ENCODE measurements around the gene ECPAS. TPM values are rescaled to one million over a fixed set of nuclear protein-coding genes. Genes with fewer than 3 reads are reported as not detected.

ECPAS gene
- total RNA-seq, 1 donor from 2014 or later = 89.7 TPM

GRCh38 chr9:111531716-111532115, 47.5 kb upstream of the ECPAS start:
- Mint-ChIP-seq H3K4me1 (ENCODE audit: low read depth, unreplicated experiment) (no peaks in the 10 kb centered on the region), H3K9me3 (ENCODE audit: unreplicated experiment) (peaks cover 20% of the 10 kb centered on the region), H3K36me3 (ENCODE audit: low read depth, unreplicated experiment) (peaks cover 11% of the 10 kb centered on the region), H3K27me3 (ENCODE audit: low read depth, unreplicated experiment) (no peaks in the 10 kb centered on the region), H3K27ac (ENCODE audit: unreplicated experiment) (no peak overlapping the region), H3K4me3 (ENCODE audit: unreplicated experiment) (no peak overlapping the region)
- no peaks in the 10 kb centered on the region for H3K4me1 ChIP-seq (ENCODE audit: insufficient read depth, low read length)
- FAIRE-seq (no peak), DNase-seq (ENCODE audit: low read depth) (no peak)
- no peak overlapping the region for H3K4me3 ChIP-seq (ENCODE audit: insufficient read depth, low read depth, low read length)
- no peak overlapping the region for H2AFZ ChIP-seq (ENCODE audit: low read depth, low read length)
- no peaks in the 10 kb centered on the region for H3K79me2 ChIP-seq (ENCODE audit: insufficient read depth, low read length)
- no peak overlapping the region for H3K27ac ChIP-seq (ENCODE audit: low read depth, low read length)
- H3K9me3 ChIP-seq (ENCODE audit: insufficient read depth, low read depth, low read length) = no peaks in the 10 kb centered on the region
- no peaks in the 10 kb centered on the region for H3K36me3 ChIP-seq (ENCODE audit: insufficient read depth, low read length)
- H4K20me1 ChIP-seq (ENCODE audit: insufficient read depth, low read length) = no peaks in the 10 kb centered on the region
- no peaks in the 10 kb centered on the region for H3K27me3 ChIP-seq (ENCODE audit: insufficient read depth, low read length)
- H3K9ac ChIP-seq (ENCODE audit: low read length) = no peak overlapping the region
- no peak overlapping the region for H3K4me2 ChIP-seq (ENCODE audit: low read length)
- no peak for TF ChIP-seq EZH2 (IDR thresholded peaks at IDR 0.05; ENCODE audit: insufficient read depth, low read length)
- TF ChIP-seq CTCF (IDR thresholded peaks at IDR 0.05; ENCODE audit: insufficient read depth, low read depth, low read length) = no peak

GRCh38 chr9:111529787-111530186, 45.6 kb upstream of the ECPAS start:
- Histone ChIP-seq H2AFZ (ENCODE audit: low read depth, low read length) (no peak overlapping the region), H3K36me3 (ENCODE audit: insufficient read depth, low read length) (no peaks in the 10 kb centered on the region), H3K9ac (ENCODE audit: low read length) (no peak overlapping the region), H3K27ac (ENCODE audit: low read depth, low read length) (no peak overlapping the region), H3K4me2 (ENCODE audit: low read length) (no peak overlapping the region), H3K4me3 (ENCODE audit: insufficient read depth, low read depth, low read length) (no peak overlapping the region), H3K79me2 (ENCODE audit: insufficient read depth, low read length) (no peaks in the 10 kb centered on the region), H4K20me1 (ENCODE audit: insufficient read depth, low read length) (no peaks in the 10 kb centered on the region), H3K9me3 (ENCODE audit: insufficient read depth, low read depth, low read length) (no peaks in the 10 kb centered on the region), H3K27me3 (ENCODE audit: insufficient read depth, low read length) (no peaks in the 10 kb centered on the region), H3K4me1 (ENCODE audit: insufficient read depth, low read length) (peaks cover 8% of the 10 kb centered on the region)
- Mint-ChIP-seq H3K4me1 (ENCODE audit: low read depth, unreplicated experiment) (no peaks in the 10 kb centered on the region), H3K9me3 (ENCODE audit: unreplicated experiment) (peaks cover 16% of the 10 kb centered on the region), H3K4me3 (ENCODE audit: unreplicated experiment) (no peak overlapping the region), H3K36me3 (ENCODE audit: low read depth, unreplicated experiment) (peaks cover 4% of the 10 kb centered on the region), H3K27ac (ENCODE audit: unreplicated experiment) (no peak overlapping the region), H3K27me3 (ENCODE audit: low read depth, unreplicated experiment) (no peaks in the 10 kb centered on the region)
- no peak for FAIRE-seq
- no peak for TF ChIP-seq EZH2 (IDR thresholded peaks at IDR 0.05; ENCODE audit: insufficient read depth, low read length)
- TF ChIP-seq CTCF (IDR thresholded peaks at IDR 0.05; ENCODE audit: insufficient read depth, low read depth, low read length) = no peak
- no peak for DNase-seq (ENCODE audit: low read depth)

- no peak overlapping the region for H2AFZ ChIP-seq (ENCODE audit: low read depth, low read length)
- no peak overlapping the region for H3K4me3 ChIP-seq (ENCODE audit: insufficient read depth, low read depth, low read length)
- peaks cover 4% of the 10 kb centered on the region for H3K9me3 Mint-ChIP-seq (ENCODE audit: unreplicated experiment)
- H3K79me2 ChIP-seq (ENCODE audit: insufficient read depth, low read length) = no peaks in the 10 kb centered on the region
- no peaks in the 10 kb centered on the region for H3K9me3 ChIP-seq (ENCODE audit: insufficient read depth, low read depth, low read length)
- H3K36me3 Mint-ChIP-seq (ENCODE audit: low read depth, unreplicated experiment) = peaks cover 3% of the 10 kb centered on the region
- no peaks in the 10 kb centered on the region for H3K27me3 ChIP-seq (ENCODE audit: insufficient read depth, low read length)
- DNase-seq (ENCODE audit: low read depth) = peak; percentile 4
- TF ChIP-seq CTCF (IDR thresholded peaks at IDR 0.05; ENCODE audit: insufficient read depth, low read depth, low read length) = no peak
- no peak for TF ChIP-seq EZH2 (IDR thresholded peaks at IDR 0.05; ENCODE audit: insufficient read depth, low read length)
- H3K27ac ChIP-seq (ENCODE audit: low read depth, low read length) = no peak overlapping the region
- H3K4me1 Mint-ChIP-seq (ENCODE audit: low read depth, unreplicated experiment) = no peaks in the 10 kb centered on the region
- H3K27me3 Mint-ChIP-seq (ENCODE audit: low read depth, unreplicated experiment) = peaks cover 3% of the 10 kb centered on the region
- no peak overlapping the region for H3K9ac ChIP-seq (ENCODE audit: low read length)
- no peak overlapping the region for H3K4me2 ChIP-seq (ENCODE audit: low read length)
- peak overlapping the region; percentile 22 for H3K27ac Mint-ChIP-seq (ENCODE audit: unreplicated experiment)
- H4K20me1 ChIP-seq (ENCODE audit: insufficient read depth, low read length) = no peaks in the 10 kb centered on the region
- no peaks in the 10 kb centered on the region for H3K36me3 ChIP-seq (ENCODE audit: insufficient read depth, low read length)
- no peak for FAIRE-seq
- H3K4me1 ChIP-seq (ENCODE audit: insufficient read depth, low read length) = peaks cover 8% of the 10 kb centered on the region
- peak overlapping the region; percentile 62 for H3K4me3 Mint-ChIP-seq (ENCODE audit: unreplicated experiment)
Observed at GRCh38 chr9:111527347-111527746, 43.2 kb upstream of the ECPAS start.

Data from astrocyte (in vitro differentiated cells and primary cell).